ENCODE results near the gene TMEM212.
"Not testable (repeated sequence)": the region's sequence is repeated elsewhere in the genome, so short reads cannot be mapped to it uniquely, and the experiment has no call there.

TMEM212 gene

GRCh38 chr3:171850320-171850959 lies 7.3 kb downstream of the TMEM212 start:
- no peak for TF ChIP-seq Cebpa-rat (IDR thresholded peaks at IDR 0.05)
- Histone ChIP-seq H3K4me2 (peak overlapping the region; percentile 83), H3K9ac (peak overlapping the region; percentile 45; the same call in 1 of the 2 replicates), H3K4me1 (peaks cover 80% of the 10 kb centered on the region), H4K20me1 (no peaks in the 10 kb centered on the region), H3K4me3 (peak overlapping the region; percentile 9; the same call in 1 of the 2 replicates), H3K36me3 (peaks cover 6% of the 10 kb centered on the region; the same call in 1 of the 2 replicates), H3K27me3 (no peaks in the 10 kb centered on the region), H3K27ac (peak overlapping the region; percentile 49), H3K9me3 (peaks cover 36% of the 10 kb centered on the region)

DNA sequence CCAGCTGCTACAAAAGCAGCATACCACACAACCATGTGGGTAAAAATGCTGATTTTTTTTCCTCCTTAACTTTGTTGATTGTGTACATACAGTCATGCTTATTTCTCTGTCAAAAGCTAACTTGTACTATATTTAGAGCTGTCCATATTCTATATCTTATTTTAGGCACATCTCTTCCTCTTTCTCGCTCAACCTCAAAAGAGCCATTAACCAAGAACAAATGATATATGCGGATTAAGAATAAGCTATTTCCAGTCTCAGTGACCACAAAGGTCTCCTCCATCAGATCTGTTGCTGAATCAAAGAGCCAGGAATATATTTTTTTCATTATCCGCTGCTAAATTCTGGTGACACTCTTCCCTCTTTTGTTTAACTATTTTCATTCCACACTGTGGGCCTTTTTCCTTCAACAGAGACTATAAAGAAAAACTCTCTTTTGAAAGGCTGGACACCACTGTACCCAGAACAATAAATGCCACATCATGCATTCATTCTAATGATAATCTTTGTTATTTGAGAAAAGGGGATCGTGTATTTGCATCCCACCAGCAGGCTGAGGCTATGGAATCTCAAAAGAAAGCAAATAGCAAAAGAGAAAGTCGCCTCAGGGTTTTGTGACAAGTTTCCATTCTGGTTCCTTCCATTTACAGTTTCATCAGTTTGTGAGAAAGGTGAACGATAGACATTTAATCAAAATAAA lies 8.0 kb downstream of the TMEM212 start:
- H3K9me3 ChIP-seq, result peaks cover 42% of the 10 kb centered on the region
- peak overlapping the region; percentile 45; the same call in 1 of the 2 replicates for H3K9ac ChIP-seq
- no peaks in the 10 kb centered on the region for H4K20me1 ChIP-seq
- peaks cover 6% of the 10 kb centered on the region; the same call in 1 of the 2 replicates for H3K36me3 ChIP-seq
- peaks cover 73% of the 10 kb centered on the region for H3K4me1 ChIP-seq
- no peak for TF ChIP-seq Cebpa-rat (IDR thresholded peaks at IDR 0.05)
- peak overlapping the region; percentile 49 for H3K27ac ChIP-seq
- peak overlapping the region; percentile 83 for H3K4me2 ChIP-seq
- H3K27me3 ChIP-seq, result no peaks in the 10 kb centered on the region
- H3K4me3 ChIP-seq, result peak overlapping the region; percentile 9; the same call in 1 of the 2 replicates

DNA sequence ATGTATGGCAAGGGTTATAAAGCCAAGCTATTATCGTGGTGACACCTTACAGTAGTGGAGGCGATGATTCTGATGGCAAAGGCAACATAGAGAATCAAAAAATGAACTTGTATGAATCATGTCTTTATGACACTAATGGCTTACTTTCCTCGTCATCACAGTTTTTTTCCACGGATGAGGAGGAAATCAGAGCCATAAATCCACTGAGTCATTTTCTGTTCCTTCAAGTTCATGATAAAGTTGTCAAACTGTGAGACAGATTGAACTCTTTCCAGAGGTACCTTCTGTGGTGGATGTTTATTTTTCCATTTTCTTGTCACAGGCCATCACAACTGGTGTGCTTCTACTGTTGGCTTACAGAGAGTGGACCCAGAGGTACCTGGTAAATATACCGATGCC lies 8.5 kb downstream of the TMEM212 start:
- Histone ChIP-seq H3K27ac (peak overlapping the region; percentile 49), H3K9ac (peak overlapping the region; percentile 45; the same call in 1 of the 2 replicates), H3K4me3 (no peak overlapping the region), H3K4me1 (peaks cover 67% of the 10 kb centered on the region), H3K9me3 (peaks cover 48% of the 10 kb centered on the region), H3K27me3 (no peaks in the 10 kb centered on the region), H3K4me2 (peak overlapping the region; percentile 83), H3K36me3 (peaks cover 6% of the 10 kb centered on the region; the same call in 1 of the 2 replicates), H4K20me1 (no peaks in the 10 kb centered on the region)
- TF ChIP-seq Cebpa-rat (IDR thresholded peaks at IDR 0.05), result no peak

- no peak overlapping the region for H3K4me2 ChIP-seq
- H3K4me3 ChIP-seq, result no peak overlapping the region
- H3K36me3 ChIP-seq, result peaks cover 6% of the 10 kb centered on the region; the same call in 1 of the 2 replicates
- H3K9me3 ChIP-seq, result peaks cover 60% of the 10 kb centered on the region
- H3K27me3 ChIP-seq, result no peaks in the 10 kb centered on the region
- no peak for TF ChIP-seq Cebpa-rat (IDR thresholded peaks at IDR 0.05)
- H3K27ac ChIP-seq, result no peak overlapping the region
- H4K20me1 ChIP-seq, result no peaks in the 10 kb centered on the region
- H3K4me1 ChIP-seq, result peaks cover 36% of the 10 kb centered on the region
- no peak overlapping the region for H3K9ac ChIP-seq
These were observed 11.6 kb downstream of the TMEM212 start for GRCh38 chr3:171854649-171855305.

DNA sequence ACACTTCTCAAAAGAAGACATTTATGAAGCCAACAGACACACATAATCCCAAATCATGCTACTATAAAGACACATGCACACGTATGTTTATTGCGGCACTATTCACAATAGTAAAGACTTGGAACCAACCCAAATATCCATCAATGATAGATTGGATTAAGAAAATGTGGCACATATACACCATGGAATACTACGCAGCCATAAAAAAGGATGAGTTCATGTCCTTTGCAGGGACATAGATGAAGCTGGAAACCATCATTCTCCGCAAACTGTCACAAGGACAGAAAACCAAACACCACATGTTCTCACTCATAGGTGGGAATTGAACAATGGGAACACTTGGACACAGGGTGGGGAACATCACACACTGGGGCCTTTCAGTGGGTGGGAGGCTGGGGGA lies 15.6 kb downstream of the TMEM212 start:
- not testable (repeated sequence) for H3K27me3 ChIP-seq, H3K36me3 ChIP-seq, H4K20me1 ChIP-seq, H3K4me3 ChIP-seq, H3K9ac ChIP-seq, H3K27ac ChIP-seq, H3K4me2 ChIP-seq
- Histone ChIP-seq H3K9me3 (peaks cover 42% of the 10 kb centered on the region), H3K4me1 (peaks cover 16% of the 10 kb centered on the region)

GRCh38 chr3:171860830-171861535 lies 17.8 kb downstream of the TMEM212 start:
- peaks cover 16% of the 10 kb centered on the region for H3K4me1 ChIP-seq
- no peak overlapping the region for H3K27ac ChIP-seq
- H3K36me3 ChIP-seq, result no peaks in the 10 kb centered on the region
- H3K4me3 ChIP-seq, result no peak overlapping the region
- H4K20me1 ChIP-seq, result no peaks in the 10 kb centered on the region
- peaks cover 21% of the 10 kb centered on the region for H3K9me3 ChIP-seq
- H3K9ac ChIP-seq, result no peak overlapping the region
- peak overlapping the region; percentile 42 for H3K4me2 ChIP-seq
- TF ChIP-seq Cebpa-rat (IDR thresholded peaks at IDR 0.05), result no peak
- H3K27me3 ChIP-seq, result no peaks in the 10 kb centered on the region

DNA sequence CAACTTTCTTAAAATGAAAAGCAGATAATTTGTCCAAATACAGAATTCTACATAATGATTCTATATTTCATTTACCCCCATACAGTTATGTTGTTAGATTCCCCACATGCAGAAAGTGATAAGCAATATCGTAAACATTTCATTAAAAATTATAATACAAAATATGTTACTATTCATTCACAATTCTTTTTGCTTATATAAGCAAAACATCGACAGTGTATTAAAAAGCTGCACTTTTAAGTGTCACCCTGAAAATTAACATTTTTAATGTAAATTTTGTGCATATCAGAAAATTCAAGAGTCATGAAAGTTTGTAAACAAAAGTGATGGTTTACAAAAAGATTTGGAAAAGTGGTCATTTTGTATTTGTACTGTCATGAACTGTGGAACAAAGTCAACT lies 19.2 kb downstream of the TMEM212 start:
- no peak overlapping the region for H3K27ac ChIP-seq

GRCh38 chr3:171862993-171863521 lies 19.9 kb downstream of the TMEM212 start:
- Histone ChIP-seq H3K4me3 (no peak overlapping the region), H3K9ac (no peak overlapping the region), H3K4me2 (no peak overlapping the region), H3K27ac (no peak overlapping the region), H4K20me1 (no peaks in the 10 kb centered on the region), H3K27me3 (no peaks in the 10 kb centered on the region), H3K9me3 (peaks cover 11% of the 10 kb centered on the region), H3K36me3 (no peaks in the 10 kb centered on the region), H3K4me1 (peaks cover 16% of the 10 kb centered on the region)
- no peak for TF ChIP-seq Cebpa-rat (IDR thresholded peaks at IDR 0.05)

More for the DNA sequence above, 19.2 kb downstream of the TMEM212 start:
- Histone ChIP-seq H3K27me3 (no peaks in the 10 kb centered on the region), H3K4me1 (peaks cover 16% of the 10 kb centered on the region), H3K36me3 (no peaks in the 10 kb centered on the region), H3K4me2 (no peak overlapping the region), H3K9ac (no peak overlapping the region), H3K4me3 (no peak overlapping the region), H4K20me1 (no peaks in the 10 kb centered on the region), H3K9me3 (peaks cover 13% of the 10 kb centered on the region)
- no peak for TF ChIP-seq Cebpa-rat (IDR thresholded peaks at IDR 0.05)

DNA sequence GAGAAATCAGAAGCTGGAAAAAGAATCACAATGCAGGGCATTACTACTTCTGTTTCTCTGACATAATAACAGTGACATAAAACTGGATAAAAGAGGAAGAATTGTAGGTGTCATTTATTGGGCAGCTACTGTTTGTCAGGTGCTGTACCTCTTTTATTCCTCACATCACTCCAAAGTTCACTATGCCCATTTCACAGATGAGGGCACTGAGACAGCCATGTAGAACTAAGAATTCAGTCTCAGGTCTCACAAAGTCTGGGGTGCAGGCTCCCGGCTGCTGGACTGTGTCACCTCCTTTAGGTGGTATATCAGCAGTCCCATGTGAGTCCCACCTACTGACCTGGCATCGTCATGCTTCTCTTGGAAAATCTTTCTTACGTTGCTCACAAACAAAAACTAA lies 20.8 kb downstream of the TMEM212 start:
- no peaks in the 10 kb centered on the region for H3K36me3 ChIP-seq
- H3K4me1 ChIP-seq, result peaks cover 16% of the 10 kb centered on the region
- no peaks in the 10 kb centered on the region for H3K27me3 ChIP-seq
- H3K9ac ChIP-seq, result no peak overlapping the region
- no peak overlapping the region for H3K4me3 ChIP-seq
- no peaks in the 10 kb centered on the region for H4K20me1 ChIP-seq
- no peak overlapping the region for H3K27ac ChIP-seq
- no peak for TF ChIP-seq Cebpa-rat (IDR thresholded peaks at IDR 0.05)
- H3K9me3 ChIP-seq, result peaks cover 11% of the 10 kb centered on the region
- H3K4me2 ChIP-seq, result no peak overlapping the region
